ENCODE results near the gene ID3. TPM values are rescaled to one million over a fixed set of nuclear protein-coding genes. Genes with fewer than 3 reads are reported as not detected.

Gene ID3
- total and polyA plus RNA-seq, 9 of the 15 experiments (the other 6 are each of a cell fraction or from before 2014, with no cell fraction given) = 6.8 to 59.8 (median 23.5) TPM

DNA sequence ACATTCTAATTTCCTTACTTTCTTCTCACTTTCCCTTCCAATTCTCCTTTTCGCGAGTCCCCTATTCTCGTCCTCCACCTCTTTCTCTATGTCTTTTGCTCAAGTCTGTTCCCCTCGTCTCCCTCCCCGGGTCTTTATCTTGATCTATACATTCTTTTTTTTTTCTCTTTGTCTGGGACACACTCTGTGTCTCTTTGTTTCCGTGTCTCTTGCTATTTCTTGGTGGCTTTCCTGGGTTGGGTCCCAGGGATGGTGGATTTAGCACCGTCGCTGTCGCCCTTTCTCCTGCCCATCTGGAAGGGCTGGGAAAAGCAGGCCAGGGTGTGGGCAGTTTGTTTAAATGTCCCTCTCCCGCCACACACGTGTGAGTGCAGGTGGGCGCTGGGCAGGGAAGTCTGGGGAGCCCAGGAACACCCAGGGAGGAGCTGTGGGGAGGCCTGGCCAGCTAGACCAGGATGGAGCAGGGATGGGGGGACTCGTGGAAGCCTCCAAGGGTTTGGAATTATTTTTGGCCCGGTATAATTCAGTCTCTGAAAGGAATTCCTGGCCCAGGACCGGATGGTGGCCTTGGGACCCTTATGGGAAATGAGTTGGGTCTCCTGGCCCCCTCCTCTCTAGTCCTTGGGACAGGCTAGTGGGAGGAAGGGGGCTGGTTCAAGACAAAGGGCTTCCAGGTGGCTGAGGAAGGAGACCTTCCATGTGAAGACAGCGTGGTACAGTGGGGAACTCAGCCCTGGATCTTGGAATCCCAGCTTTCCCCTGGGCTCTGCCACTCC, 9.5 kb upstream of the ID3 start (continued):
- TF ChIP-seq FOXM1 (IDR thresholded peaks at IDR 0.05; ENCODE audit: low read depth) (no peak), FOXM1 (CRISPR knock-in tag; IDR thresholded peaks at IDR 0.05; ENCODE audit: low read depth) (no peak), SPI1 (IDR thresholded peaks at IDR 0.05; ENCODE audit: borderline replicate concordance, low read depth, low read length) (no peak), XRCC4 (IDR thresholded peaks at IDR 0.05; ENCODE audit: extremely low read depth, insufficient read depth, insufficient read length) (no peak), ZNF311 (CRISPR knock-in tag; IDR thresholded peaks at IDR 0.05) (no peak), KLF13 (tag; IDR thresholded peaks at IDR 0.05; ENCODE audit: borderline replicate concordance, low read depth) (no peak), ZNF436 (CRISPR knock-in tag; IDR thresholded peaks at IDR 0.05) (no peak), ZNF408 (CRISPR knock-in tag; IDR thresholded peaks at IDR 0.05; ENCODE audit: low read depth) (no peak), SMARCA4 (IDR thresholded peaks at IDR 0.05) (peak; percentile 85), SRSF3 (IDR thresholded peaks at IDR 0.05; ENCODE audit: insufficient read depth, low read length) (no peak), PYGO2 (tag; IDR thresholded peaks at IDR 0.05) (no peak), SRSF9 (IDR thresholded peaks at IDR 0.05; ENCODE audit: borderline replicate concordance, low read depth, low read length) (no peak), FOS (IDR thresholded peaks at IDR 0.05; ENCODE audit: extremely low read depth, insufficient read length) (no peak), ZNF589 (CRISPR knock-in tag; IDR thresholded peaks at IDR 0.05; ENCODE audit: low read depth) (no peak), MCM2 (IDR thresholded peaks at IDR 0.05; ENCODE audit: low read depth) (no peak), ZNF316 (IDR thresholded peaks at IDR 0.05) (0 out of 2 replicates have a peak, but pooled peaks have one; percentile 5)
- TF ChIP-seq, protein P1, sequence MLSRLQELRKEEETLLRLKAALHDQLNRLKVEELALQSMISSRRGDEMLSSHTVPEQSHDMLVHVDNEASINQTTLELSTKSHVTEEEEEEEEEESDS (CRISPR knock-in tag; IDR thresholded peaks at IDR 0.05) = no peak
- TF ChIP-seq, protein P2, sequence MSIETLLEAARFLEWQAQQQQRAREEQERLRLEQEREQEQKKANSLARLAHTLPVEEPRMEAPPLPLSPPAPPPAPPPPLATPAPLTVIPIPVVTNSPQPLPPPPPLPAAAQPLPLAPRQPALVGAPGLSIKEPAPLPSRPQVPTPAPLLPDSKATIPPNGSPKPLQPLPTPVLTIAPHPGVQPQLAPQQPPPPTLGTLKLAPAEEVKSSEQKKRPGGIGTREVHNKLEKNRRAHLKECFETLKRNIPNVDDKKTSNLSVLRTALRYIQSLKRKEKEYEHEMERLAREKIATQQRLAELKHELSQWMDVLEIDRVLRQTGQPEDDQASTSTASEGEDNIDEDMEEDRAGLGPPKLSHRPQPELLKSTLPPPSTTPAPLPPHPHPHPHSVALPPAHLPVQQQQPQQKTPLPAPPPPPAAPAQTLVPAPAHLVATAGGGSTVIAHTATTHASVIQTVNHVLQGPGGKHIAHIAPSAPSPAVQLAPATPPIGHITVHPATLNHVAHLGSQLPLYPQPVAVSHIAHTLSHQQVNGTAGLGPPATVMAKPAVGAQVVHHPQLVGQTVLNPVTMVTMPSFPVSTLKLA (conservative IDR thresholded peaks at IDR 0.05) = peak in 1 of 2 experiments; percentile 52; a peak in 3 of 4 replicates
- TF ChIP-seq, protein P3, sequence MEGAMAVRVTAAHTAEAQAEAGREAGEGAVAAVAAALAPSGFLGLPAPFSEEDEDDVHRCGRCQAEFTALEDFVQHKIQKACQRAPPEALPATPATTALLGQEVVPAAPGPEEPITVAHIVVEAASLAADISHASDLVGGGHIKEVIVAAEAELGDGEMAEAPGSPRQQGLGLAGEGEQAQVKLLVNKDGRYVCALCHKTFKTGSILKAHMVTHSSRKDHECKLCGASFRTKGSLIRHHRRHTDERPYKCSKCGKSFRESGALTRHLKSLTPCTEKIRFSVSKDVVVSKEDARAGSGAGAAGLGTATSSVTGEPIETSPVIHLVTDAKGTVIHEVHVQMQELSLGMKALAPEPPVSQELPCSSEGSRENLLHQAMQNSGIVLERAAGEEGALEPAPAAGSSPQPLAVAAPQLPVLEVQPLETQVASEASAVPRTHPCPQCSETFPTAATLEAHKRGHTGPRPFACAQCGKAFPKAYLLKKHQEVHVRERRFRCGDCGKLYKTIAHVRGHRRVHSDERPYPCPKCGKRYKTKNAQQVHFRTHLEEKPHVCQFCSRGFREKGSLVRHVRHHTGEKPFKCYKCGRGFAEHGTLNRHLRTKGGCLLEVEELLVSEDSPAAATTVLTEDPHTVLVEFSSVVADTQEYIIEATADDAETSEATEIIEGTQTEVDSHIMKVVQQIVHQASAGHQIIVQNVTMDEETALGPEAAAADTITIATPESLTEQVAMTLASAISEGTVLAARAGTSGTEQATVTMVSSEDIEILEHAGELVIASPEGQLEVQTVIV (CRISPR knock-in tag; IDR thresholded peaks at IDR 0.05; ENCODE audit: borderline replicate concordance) = no peak
- TF ChIP-seq, protein P4, sequence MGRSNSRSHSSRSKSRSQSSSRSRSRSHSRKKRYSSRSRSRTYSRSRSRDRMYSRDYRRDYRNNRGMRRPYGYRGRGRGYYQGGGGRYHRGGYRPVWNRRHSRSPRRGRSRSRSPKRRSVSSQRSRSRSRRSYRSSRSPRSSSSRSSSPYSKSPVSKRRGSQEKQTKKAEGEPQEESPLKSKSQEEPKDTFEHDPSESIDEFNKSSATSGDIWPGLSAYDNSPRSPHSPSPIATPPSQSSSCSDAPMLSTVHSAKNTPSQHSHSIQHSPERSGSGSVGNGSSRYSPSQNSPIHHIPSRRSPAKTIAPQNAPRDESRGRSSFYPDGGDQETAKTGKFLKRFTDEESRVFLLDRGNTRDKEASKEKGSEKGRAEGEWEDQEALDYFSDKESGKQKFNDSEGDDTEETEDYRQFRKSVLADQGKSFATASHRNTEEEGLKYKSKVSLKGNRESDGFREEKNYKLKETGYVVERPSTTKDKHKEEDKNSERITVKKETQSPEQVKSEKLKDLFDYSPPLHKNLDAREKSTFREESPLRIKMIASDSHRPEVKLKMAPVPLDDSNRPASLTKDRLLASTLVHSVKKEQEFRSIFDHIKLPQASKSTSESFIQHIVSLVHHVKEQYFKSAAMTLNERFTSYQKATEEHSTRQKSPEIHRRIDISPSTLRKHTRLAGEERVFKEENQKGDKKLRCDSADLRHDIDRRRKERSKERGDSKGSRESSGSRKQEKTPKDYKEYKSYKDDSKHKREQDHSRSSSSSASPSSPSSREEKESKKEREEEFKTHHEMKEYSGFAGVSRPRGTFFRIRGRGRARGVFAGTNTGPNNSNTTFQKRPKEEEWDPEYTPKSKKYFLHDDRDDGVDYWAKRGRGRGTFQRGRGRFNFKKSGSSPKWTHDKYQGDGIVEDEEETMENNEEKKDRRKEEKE (IDR thresholded peaks at IDR 0.05; ENCODE audit: borderline replicate concordance in 1 of 2, control insufficient read depth in 1 of 2, low read depth in 2 of 2, low read length in 1 of 2) = no peak
